Calu3 (cell line): Measurements from ENCODE around the gene ENDOG. TPM values are rescaled to one million over a fixed set of nuclear protein-coding genes. Genes with fewer than 3 reads are reported as not detected.
A peak's percentile ranks its signal among the peaks of the same experiment; 100 is the strongest.

ENCODE experiments used
- BruUV-seq: library from RNA; stranded (reverse); fragments of 400-500 nt; replicated peaks from 2 replicates; lab custom pipeline; 2021; lab: Mats Ljungman, UMichigan
- CTCF ChIA-PET: fragments of 300-600 bp; sonication (Branson Sonifier 250); formaldehyde crosslinking; loops from one replicate; lab custom pipeline; 2022; ENCODE audit warnings: antibody characterized with exemption; lab: Charles Lee
- DNase-seq: peaks from one replicate; pipeline ENCODE4 v3.0.0; 2022
- H3K27ac Mint-ChIP-seq: one replicate; pipeline ENCODE4 v1.8.0; 2022; ENCODE audit warnings: mixed read lengths; ENCODE audit not compliant: unreplicated experiment
- H3K27me3 Mint-ChIP-seq: one replicate; pipeline ENCODE4 v1.8.0; 2022; ENCODE audit warnings: mixed read lengths; ENCODE audit not compliant: unreplicated experiment
- H3K36me3 Mint-ChIP-seq: one replicate; pipeline ENCODE4 v1.8.0; 2022; ENCODE audit warnings: mild to moderate bottlenecking, moderate library complexity, mixed read lengths; ENCODE audit not compliant: insufficient read depth, unreplicated experiment
- H3K4me1 Mint-ChIP-seq: one replicate; pipeline ENCODE4 v1.8.0; 2022; ENCODE audit warnings: mild to moderate bottlenecking, low read depth, mixed read lengths; ENCODE audit not compliant: unreplicated experiment
- H3K4me3 Mint-ChIP-seq: one replicate; pipeline ENCODE4 v1.8.0; 2022; ENCODE audit warnings: mild to moderate bottlenecking, low read depth, moderate library complexity, mixed read lengths; ENCODE audit not compliant: unreplicated experiment
- H3K9me3 Mint-ChIP-seq: one replicate; pipeline ENCODE4 v1.8.0; 2022; ENCODE audit warnings: low read depth, mixed read lengths; ENCODE audit not compliant: unreplicated experiment
- intact Hi-C: fragments of 100-400 bp; cut with micrococcal nuclease; formaldehyde crosslinking; loops from one replicate; pipeline ENCODE4 v1.10.0; 2022; ENCODE audit not compliant: unreplicated experiment
- total RNA-seq: library from RNA; stranded (reverse); gene quantifications from 2 replicates; pipeline ENCODE4 v1.2.3, GENCODE V29; 2022
- TF ChIP-seq, protein P1 (sequence below): fragments of 200-600 bp; IDR thresholded peaks from one replicate; pipeline ENCODE4 v1.8.0; 2022; ENCODE audit warnings: antibody characterized with exemption; ENCODE audit not compliant: unreplicated experiment

Gene ENDOG
- total RNA-seq, 1 experiment from 2014 or later, result 15.2 TPM

DNA sequence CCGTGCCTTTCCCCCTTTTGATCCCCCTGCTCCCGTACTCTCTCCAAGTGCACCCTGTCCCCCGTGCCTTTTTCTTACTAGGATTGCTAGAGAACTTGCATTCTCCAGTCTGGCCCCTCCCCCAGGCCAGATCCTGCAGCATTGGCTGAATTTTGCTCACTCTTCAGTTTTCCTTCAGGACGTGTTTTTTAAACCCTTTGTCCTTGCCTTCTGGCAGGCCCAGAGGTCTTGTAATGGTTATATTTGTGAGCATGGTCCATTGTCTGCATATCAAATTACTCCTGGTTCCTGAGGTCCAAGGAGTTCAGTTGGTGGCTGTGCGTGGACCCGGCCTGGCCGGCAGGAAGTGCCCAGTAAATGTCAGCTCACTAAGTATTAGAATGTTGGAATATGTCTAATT, 30.6 kb upstream of the ENDOG start:
- intact Hi-C loops, result no loop called here
- Mint-ChIP-seq H3K4me3 (peak overlapping the region; percentile 87), H3K27me3 (no peaks in the 10 kb centered on the region), H3K9me3 (no peaks in the 10 kb centered on the region), H3K27ac (peak overlapping the region; percentile 58), H3K4me1 (no peaks in the 10 kb centered on the region), H3K36me3 (peaks cover 17% of the 10 kb centered on the region)
- CTCF ChIA-PET, result interaction anchor here (1.4 kb wide), 1 partner anchor 16 kb away, joined by 4 read pairs; the partner anchor contains the start of gene ZER1
- DNase-seq, result no peak
- no TSS peak for BruUV-seq
- TF ChIP-seq, protein P1, sequence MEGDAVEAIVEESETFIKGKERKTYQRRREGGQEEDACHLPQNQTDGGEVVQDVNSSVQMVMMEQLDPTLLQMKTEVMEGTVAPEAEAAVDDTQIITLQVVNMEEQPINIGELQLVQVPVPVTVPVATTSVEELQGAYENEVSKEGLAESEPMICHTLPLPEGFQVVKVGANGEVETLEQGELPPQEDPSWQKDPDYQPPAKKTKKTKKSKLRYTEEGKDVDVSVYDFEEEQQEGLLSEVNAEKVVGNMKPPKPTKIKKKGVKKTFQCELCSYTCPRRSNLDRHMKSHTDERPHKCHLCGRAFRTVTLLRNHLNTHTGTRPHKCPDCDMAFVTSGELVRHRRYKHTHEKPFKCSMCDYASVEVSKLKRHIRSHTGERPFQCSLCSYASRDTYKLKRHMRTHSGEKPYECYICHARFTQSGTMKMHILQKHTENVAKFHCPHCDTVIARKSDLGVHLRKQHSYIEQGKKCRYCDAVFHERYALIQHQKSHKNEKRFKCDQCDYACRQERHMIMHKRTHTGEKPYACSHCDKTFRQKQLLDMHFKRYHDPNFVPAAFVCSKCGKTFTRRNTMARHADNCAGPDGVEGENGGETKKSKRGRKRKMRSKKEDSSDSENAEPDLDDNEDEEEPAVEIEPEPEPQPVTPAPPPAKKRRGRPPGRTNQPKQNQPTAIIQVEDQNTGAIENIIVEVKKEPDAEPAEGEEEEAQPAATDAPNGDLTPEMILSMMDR, result no peak

GRCh38 chr9:128788445-128788844, 29.9 kb upstream of the ENDOG start:
- CTCF ChIA-PET, result interaction anchor here (0.6 to 1.4 kb wide), 2 partner anchors 17 to 142 kb away, joined by 3 to 4 read pairs; partner anchors contain the start of gene ZER1
- H3K27ac Mint-ChIP-seq, result no peak overlapping the region
- no peaks in the 10 kb centered on the region for H3K9me3 Mint-ChIP-seq
- peaks cover 17% of the 10 kb centered on the region for H3K36me3 Mint-ChIP-seq
- no peak for DNase-seq
- TF ChIP-seq, protein P1, result no peak
- no peaks in the 10 kb centered on the region for H3K4me1 Mint-ChIP-seq
- intact Hi-C loops, result no loop called here
- H3K27me3 Mint-ChIP-seq, result no peaks in the 10 kb centered on the region
- BruUV-seq, result no TSS peak
- peak overlapping the region; percentile 87 for H3K4me3 Mint-ChIP-seq

GRCh38 chr9:128790536-128790935, 27.8 kb upstream of the ENDOG start:
- TF ChIP-seq, protein P1, result no peak
- intact Hi-C loops, result no loop called here
- H3K4me3 Mint-ChIP-seq, result no peak overlapping the region
- DNase-seq, result no peak
- H3K4me1 Mint-ChIP-seq, result no peaks in the 10 kb centered on the region
- peaks cover 30% of the 10 kb centered on the region for H3K36me3 Mint-ChIP-seq
- no TSS peak for BruUV-seq
- H3K9me3 Mint-ChIP-seq, result no peaks in the 10 kb centered on the region
- H3K27me3 Mint-ChIP-seq, result no peaks in the 10 kb centered on the region
- H3K27ac Mint-ChIP-seq, result no peak overlapping the region
- CTCF ChIA-PET, result no interaction called here

DNA sequence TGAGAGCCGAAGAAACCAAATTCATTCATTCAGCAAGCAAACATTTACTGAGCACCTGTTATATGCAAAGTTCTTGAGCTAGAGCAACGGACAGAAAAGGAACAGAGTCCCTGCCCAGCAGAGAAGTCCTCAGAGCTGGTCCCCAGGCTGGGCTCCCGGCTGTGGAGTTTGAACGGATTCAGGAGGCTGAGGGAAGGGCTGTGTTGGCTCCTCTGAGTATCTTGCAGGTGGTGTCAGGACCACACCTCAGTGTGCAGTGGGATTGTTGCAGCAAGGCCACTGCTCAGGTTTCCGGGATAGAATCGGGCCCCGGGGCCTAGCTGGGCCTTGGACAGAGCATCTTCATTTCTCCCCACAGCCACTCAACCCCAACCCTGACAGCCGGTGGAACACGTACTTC, 26.2 kb upstream of the ENDOG start:
- intact Hi-C loops, result no loop called here
- DNase-seq, result no peak
- no peak overlapping the region for H3K4me3 Mint-ChIP-seq
- no TSS peak for BruUV-seq
- H3K36me3 Mint-ChIP-seq, result peaks cover 22% of the 10 kb centered on the region
- no peaks in the 10 kb centered on the region for H3K4me1 Mint-ChIP-seq
- H3K27ac Mint-ChIP-seq, result no peak overlapping the region
- no peaks in the 10 kb centered on the region for H3K9me3 Mint-ChIP-seq
- CTCF ChIA-PET, result no interaction called here
- TF ChIP-seq, protein P1, result no peak
- no peaks in the 10 kb centered on the region for H3K27me3 Mint-ChIP-seq
